SK-N-SH treated with all-trans-retinoic acid at 6 μM for 48 hours (cell line): ENCODE measurements around the gene STXBP2.

Experiments
- ATAC-seq: fragments of 200-7000 bp; cut with Tn5 transposase; 3 replicates; pipeline ENCODE4 v1.9.1; 2020; ENCODE audit warnings: mild to moderate bottlenecking, moderate library complexity
- ARNTL ChIP-seq: fragments of 450-650 bp; formaldehyde crosslinking; IDR thresholded peaks from 2 replicates; pipeline ENCODE4 v1.5.0; 2020; ENCODE audit warnings: low read depth, mild to moderate bottlenecking, moderate library complexity, borderline replicate concordance
- BACH2 ChIP-seq: fragments of 250-450 bp; sonication (Bioruptor Pico); IDR thresholded peaks from 2 replicates; pipeline ENCODE4 v1.9.0; 2021; ENCODE audit warnings: mild to moderate bottlenecking, borderline replicate concordance
- CREB5 ChIP-seq: fragments of 250-450 bp; sonication (Bioruptor Pico); IDR thresholded peaks from 2 replicates; pipeline ENCODE4 v1.5.1; 2020; ENCODE audit warnings: low read depth, mild to moderate bottlenecking, moderate library complexity
- CSDC2 ChIP-seq: fragments of 250-450 bp; sonication (Bioruptor Pico); IDR thresholded peaks from 2 replicates; pipeline ENCODE4 v1.5.0; 2020; ENCODE audit warnings: mild to moderate bottlenecking, moderate library complexity
- ESRRG ChIP-seq: fragments of 250-450 bp; sonication (Bioruptor Pico); IDR thresholded peaks from 2 replicates; pipeline ENCODE4 v1.6.1; 2021; ENCODE audit warnings: mild to moderate bottlenecking
- GLIS3 ChIP-seq: fragments of 250-450 bp; sonication (Bioruptor Pico); IDR thresholded peaks from 2 replicates; pipeline ENCODE4 v1.5.0; 2020; ENCODE audit warnings: mild to moderate bottlenecking, moderate library complexity
- ISL1 ChIP-seq: fragments of 250-450 bp; sonication (Bioruptor Pico); IDR thresholded peaks from 2 replicates; pipeline ENCODE4 v2.1.2; 2022; ENCODE audit warnings: mild to moderate bottlenecking, moderate library complexity
- PATZ1 ChIP-seq: fragments of 250-450 bp; sonication (Bioruptor Pico); IDR thresholded peaks from 2 replicates; pipeline ENCODE4 v1.8.0; 2020; ENCODE audit warnings: mild to moderate bottlenecking, moderate library complexity, borderline replicate concordance
- POU6F1 ChIP-seq: fragments of 250-450 bp; sonication (Bioruptor Pico); IDR thresholded peaks from 2 replicates; pipeline ENCODE4 v1.8.0; 2021; ENCODE audit warnings: low read depth, mild to moderate bottlenecking, moderate library complexity, borderline replicate concordance
- PPARA ChIP-seq: fragments of 250-450 bp; sonication (Bioruptor Pico); IDR thresholded peaks from 2 replicates; pipeline ENCODE4 v1.5.0; 2020; ENCODE audit warnings: mild to moderate bottlenecking, borderline replicate concordance
- RARB ChIP-seq: fragments of 250-450 bp; sonication (Bioruptor Pico); IDR thresholded peaks from 2 replicates; pipeline ENCODE4 v1.8.0; 2021; ENCODE audit warnings: mild to moderate bottlenecking, moderate library complexity
- SNAI2 ChIP-seq: fragments of 250-450 bp; sonication (Bioruptor Pico); IDR thresholded peaks from 2 replicates; pipeline ENCODE4 v1.5.0; 2020; ENCODE audit warnings: mild to moderate bottlenecking, moderate library complexity
- TCF4 ChIP-seq: fragments of 250-450 bp; sonication (Bioruptor Pico); IDR thresholded peaks from 2 replicates; pipeline ENCODE4 v1.8.0; 2021; ENCODE audit warnings: mild to moderate bottlenecking, moderate library complexity, borderline replicate concordance
- TOX ChIP-seq: fragments of 250-450 bp; sonication (Bioruptor Pico); IDR thresholded peaks from 2 replicates; pipeline ENCODE4 v1.8.0; 2021; ENCODE audit warnings: mild to moderate bottlenecking, moderate library complexity, borderline replicate concordance
- TSHZ2 ChIP-seq: fragments of 250-450 bp; sonication (Bioruptor Pico); IDR thresholded peaks from 2 replicates; pipeline ENCODE4 v1.5.0; 2020; ENCODE audit warnings: mild to moderate bottlenecking, moderate library complexity
- ZC3H10 ChIP-seq: fragments of 250-450 bp; sonication (Bioruptor Pico); IDR thresholded peaks from 2 replicates; pipeline ENCODE4 v1.5.1; 2021; ENCODE audit warnings: mild to moderate bottlenecking, moderate library complexity
- ZFP3 ChIP-seq: fragments of 250-450 bp; sonication (Bioruptor Pico); IDR thresholded peaks from 2 replicates; pipeline ENCODE4 v1.5.0; 2020; ENCODE audit warnings: mild to moderate bottlenecking, moderate library complexity
- ZFP30 ChIP-seq: fragments of 450-650 bp; formaldehyde crosslinking; IDR thresholded peaks from 2 replicates; pipeline ENCODE4 v1.5.0; 2022; ENCODE audit warnings: mild to moderate bottlenecking, moderate library complexity
- ZNF565 ChIP-seq: fragments of 450-650 bp; formaldehyde crosslinking; conservative IDR thresholded peaks from 2 replicates; pipeline ENCODE4 v1.5.0; 2020; ENCODE audit warnings: low read depth, mild to moderate bottlenecking, moderate library complexity
- ZNF70 ChIP-seq: fragments of 450-650 bp; formaldehyde crosslinking; IDR thresholded peaks from 2 replicates; pipeline ENCODE4 v1.5.0; 2020; ENCODE audit warnings: mild to moderate bottlenecking, moderate library complexity
- ZNF8 ChIP-seq: fragments of 450-650 bp; formaldehyde crosslinking; IDR thresholded peaks from 2 replicates; pipeline ENCODE4 v1.5.0; 2020; ENCODE audit warnings: mild to moderate bottlenecking, moderate library complexity
- TF ChIP-seq, protein P1 (sequence below): fragments of 250-450 bp; sonication (Bioruptor Pico); IDR thresholded peaks from 2 replicates; pipeline ENCODE4 v1.5.1; 2021; ENCODE audit warnings: mild to moderate bottlenecking, moderate library complexity

Gene STXBP2

GRCh38 chr19:7590256-7590655 is 46.7 kb upstream of the STXBP2 start:
- no peak for ATAC-seq
- TF ChIP-seq ARNTL (CRISPR knock-in tag) (no peak), CSDC2 (CRISPR knock-in tag) (no peak), PPARA (CRISPR knock-in tag) (no peak), BACH2 (no peak), RARB (CRISPR knock-in tag) (no peak), ISL1 (CRISPR knock-in tag) (no peak), TSHZ2 (CRISPR knock-in tag) (no peak), SNAI2 (CRISPR knock-in tag) (no peak), TCF4 (CRISPR knock-in tag) (no peak), ZC3H10 (CRISPR knock-in tag) (no peak), ZNF8 (CRISPR knock-in tag) (no peak), GLIS3 (no peak), ZNF70 (CRISPR knock-in tag) (no peak), ESRRG (CRISPR knock-in tag) (no peak), PATZ1 (CRISPR knock-in tag) (no peak), CREB5 (CRISPR knock-in tag) (no peak), ZNF565 (CRISPR knock-in tag) (no peak), ZFP3 (CRISPR knock-in tag) (no peak), POU6F1 (CRISPR knock-in tag) (no peak)

- TF ChIP-seq RARB (CRISPR knock-in tag), result no peak
- no peak for TF ChIP-seq GLIS3
- TF ChIP-seq ZC3H10 (CRISPR knock-in tag), result no peak
- no peak for TF ChIP-seq ARNTL (CRISPR knock-in tag)
- TF ChIP-seq TCF4 (CRISPR knock-in tag), result no peak
- TF ChIP-seq CREB5 (CRISPR knock-in tag), result no peak
- TF ChIP-seq ZFP3 (CRISPR knock-in tag), result no peak
- no peak for TF ChIP-seq ZFP30 (CRISPR knock-in tag)
- no peak for TF ChIP-seq ESRRG (CRISPR knock-in tag)
- TF ChIP-seq TSHZ2 (CRISPR knock-in tag), result no peak
- no peak for TF ChIP-seq POU6F1 (CRISPR knock-in tag)
- TF ChIP-seq, protein P1, sequence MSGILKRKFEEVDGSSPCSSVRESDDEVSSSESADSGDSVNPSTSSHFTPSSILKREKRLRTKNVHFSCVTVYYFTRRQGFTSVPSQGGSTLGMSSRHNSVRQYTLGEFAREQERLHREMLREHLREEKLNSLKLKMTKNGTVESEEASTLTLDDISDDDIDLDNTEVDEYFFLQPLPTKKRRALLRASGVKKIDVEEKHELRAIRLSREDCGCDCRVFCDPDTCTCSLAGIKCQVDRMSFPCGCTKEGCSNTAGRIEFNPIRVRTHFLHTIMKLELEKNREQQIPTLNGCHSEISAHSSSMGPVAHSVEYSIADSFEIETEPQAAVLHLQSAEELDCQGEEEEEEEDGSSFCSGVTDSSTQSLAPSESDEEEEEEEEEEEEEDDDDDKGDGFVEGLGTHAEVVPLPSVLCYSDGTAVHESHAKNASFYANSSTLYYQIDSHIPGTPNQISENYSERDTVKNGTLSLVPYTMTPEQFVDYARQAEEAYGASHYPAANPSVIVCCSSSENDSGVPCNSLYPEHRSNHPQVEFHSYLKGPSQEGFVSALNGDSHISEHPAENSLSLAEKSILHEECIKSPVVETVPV, result no peak
- no peak for TF ChIP-seq TOX (CRISPR knock-in tag)
- no peak for TF ChIP-seq BACH2
- no peak for TF ChIP-seq ISL1 (CRISPR knock-in tag)
- peak; percentile 87 for ATAC-seq
Measured at GRCh38 chr19:7595466-7596133, 41.3 kb upstream of the STXBP2 start, which contains the start of gene CAMSAP3. TSS of gene CAMSAP3 (plus strand) at chr19:7595863. CDS start at chr19:7596003, 140 bp downstream.
